OCI-LY7 (cell line): Measurements from ENCODE around the gene DNHD1. TPM values are rescaled to one million over a fixed set of nuclear protein-coding genes. Genes with fewer than 3 reads are reported as not detected.

Source experiments
- BruUV-seq: library from RNA; stranded (reverse); fragments of 400-500 nt; replicated peaks from 2 replicates; lab custom pipeline; 2021; lab: Mats Ljungman, UMichigan
- CTCF ChIA-PET: fragments of 300-600 bp; sonication (Branson Sonifier 250); formaldehyde crosslinking; loops from one replicate; lab custom pipeline; 2022; ENCODE audit warnings: antibody characterized with exemption; ENCODE audit not compliant: unreplicated experiment; lab: Charles Lee
- POLR2A ChIA-PET: fragments of 300-600 bp; sonication (Branson Sonifier 250); formaldehyde crosslinking; loops from one replicate; lab custom pipeline; 2022; ENCODE audit warnings: antibody characterized with exemption; lab: Charles Lee
- DNase-seq: peaks from one replicate; pipeline ENCODE4 v3.0.0-alpha.2; 2015; ENCODE audit warnings: low spot score
- H2AFZ ChIP-seq: fragments of 200-600 bp; sonication (generic), shearing (Covaris generic); 2 replicates; pipeline ENCODE4 v1.6.1; 2014; ENCODE audit warnings: mild to moderate bottlenecking, antibody characterized with exemption, low read length, moderate library complexity
- H3K27ac ChIP-seq: fragments of 200-600 bp; sonication (generic); 2 replicates; pipeline ENCODE4 v1.5.1; 2014; ENCODE audit warnings: mixed run types, low read depth, mild to moderate bottlenecking, moderate library complexity, low read length, inconsistent platforms; ENCODE audit not compliant: poor library complexity, severe bottlenecking
- H3K36me3 ChIP-seq: fragments of 200-600 bp; sonication (generic); 2 replicates; pipeline ENCODE4 v1.6.1; 2014; ENCODE audit warnings: mild to moderate bottlenecking, antibody characterized with exemption, low read length, moderate library complexity, mixed read lengths; ENCODE audit not compliant: insufficient read depth
- H3K4me1 ChIP-seq: fragments of 200-600 bp; sonication (generic); 2 replicates; pipeline ENCODE4 v1.5.1; 2014; ENCODE audit warnings: mild to moderate bottlenecking, low read length; ENCODE audit not compliant: insufficient read depth, poor library complexity, severe bottlenecking
- H3K4me2 ChIP-seq: fragments of 200-600 bp; sonication (generic); 2 replicates; pipeline ENCODE4 v1.6.1; 2014; ENCODE audit warnings: mild to moderate bottlenecking, low read length
- H3K4me3 ChIP-seq: fragments of 200-600 bp; sonication (generic); 2 replicates; pipeline ENCODE4 v1.5.1; 2014; ENCODE audit warnings: mild to moderate bottlenecking, low read depth, low read length; ENCODE audit not compliant: poor library complexity, severe bottlenecking
- H3K79me2 ChIP-seq: fragments of 200-600 bp; sonication (generic); 2 replicates; pipeline ENCODE4 v1.6.1; 2016; ENCODE audit warnings: low read depth, mild to moderate bottlenecking, low read length, moderate library complexity, mixed read lengths; ENCODE audit not compliant: insufficient read depth
- H3K9me2 ChIP-seq: fragments of 200-600 bp; sonication (generic); 2 replicates; pipeline ENCODE4 v1.6.1; 2016; ENCODE audit warnings: mild to moderate bottlenecking, low read length, mixed read lengths; ENCODE audit not compliant: insufficient read depth
- H3K9me3 ChIP-seq: fragments of 200-600 bp; sonication (generic); 2 replicates; pipeline ENCODE4 v1.6.1; 2014; ENCODE audit warnings: mild to moderate bottlenecking, mixed run types, low read length, mixed read lengths
- H4K20me1 ChIP-seq: fragments of 200-600 bp; sonication (generic); 2 replicates; pipeline ENCODE4 v1.6.1; 2014; ENCODE audit warnings: mild to moderate bottlenecking, antibody characterized with exemption, low read length, moderate library complexity, mixed read lengths; ENCODE audit not compliant: insufficient read depth
- CTCF ChIP-seq: fragments of 200-600 bp; sonication (generic); conservative IDR thresholded peaks from 2 replicates; pipeline ENCODE4 v1.5.1; 2014; ENCODE audit warnings: mild to moderate bottlenecking, antibody characterized with exemption, low read length, moderate library complexity, mixed read lengths
- EZH2phosphoT487 ChIP-seq: fragments of 200-600 bp; sonication (generic); IDR thresholded peaks from 2 replicates; pipeline ENCODE4 v1.6.1; 2018; ENCODE audit warnings: low read depth, borderline replicate concordance, mild to moderate bottlenecking, mixed run types, antibody characterized with exemption, low read length, moderate library complexity, mixed read lengths
- intact Hi-C: fragments of 100-400 bp; cut with micrococcal nuclease; formaldehyde crosslinking; loops from one replicate; pipeline ENCODE4 v1.10.0; 2022; ENCODE audit not compliant: unreplicated experiment
- total RNA-seq, 2 experiments: library from RNA; depleted of rRNA in 1 of 2; stranded (reverse); fragments of >200 nt in 1 of 2; shearing (Covaris generic) in 1 of 2; gene quantifications; 2 replicates each; pipeline ENCODE4 v1.2.3, GENCODE V29; 2014 to 2022

Gene DNHD1
- total RNA-seq, 2 experiments from 2014 or later = 24.3 to 52.7 TPM

GRCh38 chr11:6578134-6578533 is 81.1 kb downstream of the DNHD1 start:
- intact Hi-C loops = no loop called here
- BruUV-seq = no TSS peak
- Histone ChIP-seq H4K20me1 (no peaks in the 10 kb centered on the region), H3K9me2 (no peaks in the 10 kb centered on the region), H2AFZ (no peak overlapping the region), H3K4me1 (no peaks in the 10 kb centered on the region), H3K27ac (no peak overlapping the region), H3K9me3 (peaks cover 5% of the 10 kb centered on the region; the same call in 1 of the 2 replicates), H3K4me3 (no peak overlapping the region), H3K4me2 (no peak overlapping the region), H3K36me3 (no peaks in the 10 kb centered on the region; the same call in 1 of the 2 replicates), H3K79me2 (no peaks in the 10 kb centered on the region)
- ChIA-PET CTCF (interaction anchor here (0.6 kb wide), 1 partner anchor 93 kb away, joined by 3 read pairs; no protein-coding TSS in a partner anchor), POLR2A (interaction anchor here (0.7 to 1.2 kb wide), 2 partner anchors 9 to 48 kb away, joined by 3 to 9 read pairs; no protein-coding TSS in a partner anchor)
- DNase-seq = no peak
- no peak for TF ChIP-seq CTCF
- no peak for TF ChIP-seq EZH2phosphoT487

GRCh38 chr11:6579681-6580080 is 82.6 kb downstream of the DNHD1 start:
- TF ChIP-seq CTCF = no peak
- no peak for TF ChIP-seq EZH2phosphoT487
- H3K27ac ChIP-seq = no peak overlapping the region
- intact Hi-C loops = no loop called here
- no TSS peak for BruUV-seq
- H2AFZ ChIP-seq = no peak overlapping the region
- no peaks in the 10 kb centered on the region; the same call in 1 of the 2 replicates for H3K36me3 ChIP-seq
- CTCF ChIA-PET = no interaction called here
- DNase-seq = no peak
- H4K20me1 ChIP-seq = no peaks in the 10 kb centered on the region
- H3K9me2 ChIP-seq = no peaks in the 10 kb centered on the region
- no peaks in the 10 kb centered on the region for H3K79me2 ChIP-seq
- H3K4me3 ChIP-seq = no peak overlapping the region
- no peak overlapping the region for H3K4me2 ChIP-seq
- H3K9me3 ChIP-seq = peaks cover 20% of the 10 kb centered on the region; the same call in 1 of the 2 replicates
- POLR2A ChIA-PET = interaction anchor here (0.6 kb wide), 1 partner anchor 38 kb away, joined by 3 read pairs; no protein-coding TSS in a partner anchor
- H3K4me1 ChIP-seq = no peaks in the 10 kb centered on the region

- H3K27ac ChIP-seq = no peak overlapping the region
- ChIA-PET POLR2A (no interaction called here), CTCF (no interaction called here)
- no peaks in the 10 kb centered on the region for H3K4me1 ChIP-seq
- BruUV-seq = no TSS peak
- no peaks in the 10 kb centered on the region for H3K9me2 ChIP-seq
- no peak for DNase-seq
- H3K9me3 ChIP-seq = peaks cover 23% of the 10 kb centered on the region; the same call in 1 of the 2 replicates
- no peak overlapping the region for H3K4me3 ChIP-seq
- H4K20me1 ChIP-seq = no peaks in the 10 kb centered on the region
- intact Hi-C loops = no loop called here
- H2AFZ ChIP-seq = no peak overlapping the region
- H3K4me2 ChIP-seq = no peak overlapping the region
- TF ChIP-seq EZH2phosphoT487 = no peak
- TF ChIP-seq CTCF = no peak
- H3K36me3 ChIP-seq = no peaks in the 10 kb centered on the region; the same call in 1 of the 2 replicates
- no peaks in the 10 kb centered on the region for H3K79me2 ChIP-seq
Observed at GRCh38 chr11:6583584-6583983, 86.5 kb downstream of the DNHD1 start.
